OCI-LY7 (cell line): Measurements from ENCODE around the gene C22orf31. TPM values are rescaled to one million over a fixed set of nuclear protein-coding genes. Genes with fewer than 3 reads are reported as not detected.

Experiments used
- BruUV-seq: library from RNA; stranded (reverse); fragments of 400-500 nt; replicated peaks from 2 replicates; lab custom pipeline; 2021; lab: Mats Ljungman, UMichigan
- CTCF ChIA-PET: fragments of 300-600 bp; sonication (Branson Sonifier 250); formaldehyde crosslinking; loops from one replicate; lab custom pipeline; 2022; ENCODE audit warnings: antibody characterized with exemption; ENCODE audit not compliant: unreplicated experiment; lab: Charles Lee
- POLR2A ChIA-PET: fragments of 300-600 bp; sonication (Branson Sonifier 250); formaldehyde crosslinking; loops from one replicate; lab custom pipeline; 2022; ENCODE audit warnings: antibody characterized with exemption; lab: Charles Lee
- DNase-seq: peaks from one replicate; pipeline ENCODE4 v3.0.0-alpha.2; 2015; ENCODE audit warnings: low spot score
- H2AFZ ChIP-seq: fragments of 200-600 bp; sonication (generic), shearing (Covaris generic); 2 replicates; pipeline ENCODE4 v1.6.1; 2014; ENCODE audit warnings: mild to moderate bottlenecking, antibody characterized with exemption, low read length, moderate library complexity
- H3K27ac ChIP-seq: fragments of 200-600 bp; sonication (generic); 2 replicates; pipeline ENCODE4 v1.5.1; 2014; ENCODE audit warnings: mixed run types, low read depth, mild to moderate bottlenecking, moderate library complexity, low read length, inconsistent platforms; ENCODE audit not compliant: poor library complexity, severe bottlenecking
- H3K36me3 ChIP-seq: fragments of 200-600 bp; sonication (generic); 2 replicates; pipeline ENCODE4 v1.6.1; 2014; ENCODE audit warnings: mild to moderate bottlenecking, antibody characterized with exemption, low read length, moderate library complexity, mixed read lengths; ENCODE audit not compliant: insufficient read depth
- H3K4me1 ChIP-seq: fragments of 200-600 bp; sonication (generic); 2 replicates; pipeline ENCODE4 v1.5.1; 2014; ENCODE audit warnings: mild to moderate bottlenecking, low read length; ENCODE audit not compliant: insufficient read depth, poor library complexity, severe bottlenecking
- H3K4me2 ChIP-seq: fragments of 200-600 bp; sonication (generic); 2 replicates; pipeline ENCODE4 v1.6.1; 2014; ENCODE audit warnings: mild to moderate bottlenecking, low read length
- H3K4me3 ChIP-seq: fragments of 200-600 bp; sonication (generic); 2 replicates; pipeline ENCODE4 v1.5.1; 2014; ENCODE audit warnings: mild to moderate bottlenecking, low read depth, low read length; ENCODE audit not compliant: poor library complexity, severe bottlenecking
- H3K79me2 ChIP-seq: fragments of 200-600 bp; sonication (generic); 2 replicates; pipeline ENCODE4 v1.6.1; 2016; ENCODE audit warnings: low read depth, mild to moderate bottlenecking, low read length, moderate library complexity, mixed read lengths; ENCODE audit not compliant: insufficient read depth
- H3K9me2 ChIP-seq: fragments of 200-600 bp; sonication (generic); 2 replicates; pipeline ENCODE4 v1.6.1; 2016; ENCODE audit warnings: mild to moderate bottlenecking, low read length, mixed read lengths; ENCODE audit not compliant: insufficient read depth
- H3K9me3 ChIP-seq: fragments of 200-600 bp; sonication (generic); 2 replicates; pipeline ENCODE4 v1.6.1; 2014; ENCODE audit warnings: mild to moderate bottlenecking, mixed run types, low read length, mixed read lengths
- H4K20me1 ChIP-seq: fragments of 200-600 bp; sonication (generic); 2 replicates; pipeline ENCODE4 v1.6.1; 2014; ENCODE audit warnings: mild to moderate bottlenecking, antibody characterized with exemption, low read length, moderate library complexity, mixed read lengths; ENCODE audit not compliant: insufficient read depth
- EZH2phosphoT487 ChIP-seq: fragments of 200-600 bp; sonication (generic); IDR thresholded peaks from 2 replicates; pipeline ENCODE4 v1.6.1; 2018; ENCODE audit warnings: low read depth, borderline replicate concordance, mild to moderate bottlenecking, mixed run types, antibody characterized with exemption, low read length, moderate library complexity, mixed read lengths
- intact Hi-C: fragments of 100-400 bp; cut with micrococcal nuclease; formaldehyde crosslinking; loops from one replicate; pipeline ENCODE4 v1.10.0; 2022; ENCODE audit not compliant: unreplicated experiment
- total RNA-seq, 2 experiments: library from RNA; depleted of rRNA in 1 of 2; stranded (reverse); fragments of >200 nt in 1 of 2; shearing (Covaris generic) in 1 of 2; gene quantifications; 2 replicates each; pipeline ENCODE4 v1.2.3, GENCODE V29; 2014 to 2022
- TF ChIP-seq, protein P1 (sequence below): fragments of 200-600 bp; sonication (generic); conservative IDR thresholded peaks from 2 replicates; pipeline ENCODE4 v1.5.1; 2014; ENCODE audit warnings: mild to moderate bottlenecking, antibody characterized with exemption, low read length, moderate library complexity, mixed read lengths

C22orf31 gene
- total RNA-seq, 2 experiments from 2014 or later = not detected

GRCh38 chr22:29109822-29110221, 48.2 kb upstream of the C22orf31 start:
- no TSS peak for BruUV-seq
- no peak for DNase-seq
- ChIA-PET CTCF (no interaction called here), POLR2A (interaction anchor here (0.6 kb wide), 1 partner anchor 413 kb away, joined by 3 read pairs; no protein-coding TSS in a partner anchor)
- no peaks in the 10 kb centered on the region for H3K79me2 ChIP-seq
- no peak overlapping the region for H2AFZ ChIP-seq
- no peaks in the 10 kb centered on the region for H4K20me1 ChIP-seq
- intact Hi-C loops = no loop called here
- no peak overlapping the region for H3K4me3 ChIP-seq
- no peaks in the 10 kb centered on the region for H3K9me3 ChIP-seq
- no peak overlapping the region for H3K27ac ChIP-seq
- no peaks in the 10 kb centered on the region for H3K4me1 ChIP-seq
- no peaks in the 10 kb centered on the region for H3K9me2 ChIP-seq
- no peak overlapping the region for H3K4me2 ChIP-seq
- no peaks in the 10 kb centered on the region for H3K36me3 ChIP-seq
- TF ChIP-seq, protein P1, sequence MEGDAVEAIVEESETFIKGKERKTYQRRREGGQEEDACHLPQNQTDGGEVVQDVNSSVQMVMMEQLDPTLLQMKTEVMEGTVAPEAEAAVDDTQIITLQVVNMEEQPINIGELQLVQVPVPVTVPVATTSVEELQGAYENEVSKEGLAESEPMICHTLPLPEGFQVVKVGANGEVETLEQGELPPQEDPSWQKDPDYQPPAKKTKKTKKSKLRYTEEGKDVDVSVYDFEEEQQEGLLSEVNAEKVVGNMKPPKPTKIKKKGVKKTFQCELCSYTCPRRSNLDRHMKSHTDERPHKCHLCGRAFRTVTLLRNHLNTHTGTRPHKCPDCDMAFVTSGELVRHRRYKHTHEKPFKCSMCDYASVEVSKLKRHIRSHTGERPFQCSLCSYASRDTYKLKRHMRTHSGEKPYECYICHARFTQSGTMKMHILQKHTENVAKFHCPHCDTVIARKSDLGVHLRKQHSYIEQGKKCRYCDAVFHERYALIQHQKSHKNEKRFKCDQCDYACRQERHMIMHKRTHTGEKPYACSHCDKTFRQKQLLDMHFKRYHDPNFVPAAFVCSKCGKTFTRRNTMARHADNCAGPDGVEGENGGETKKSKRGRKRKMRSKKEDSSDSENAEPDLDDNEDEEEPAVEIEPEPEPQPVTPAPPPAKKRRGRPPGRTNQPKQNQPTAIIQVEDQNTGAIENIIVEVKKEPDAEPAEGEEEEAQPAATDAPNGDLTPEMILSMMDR = no peak
- no peak for TF ChIP-seq EZH2phosphoT487

GRCh38 chr22:29108137-29108536, 46.5 kb upstream of the C22orf31 start:
- no peak overlapping the region for H3K4me2 ChIP-seq
- no peaks in the 10 kb centered on the region for H3K4me1 ChIP-seq
- ChIA-PET POLR2A (no interaction called here), CTCF (no interaction called here)
- intact Hi-C loops = no loop called here
- no TSS peak for BruUV-seq
- DNase-seq = no peak
- H3K9me3 ChIP-seq = no peaks in the 10 kb centered on the region
- H3K9me2 ChIP-seq = no peaks in the 10 kb centered on the region
- no peak overlapping the region for H3K4me3 ChIP-seq
- no peaks in the 10 kb centered on the region for H3K36me3 ChIP-seq
- H2AFZ ChIP-seq = no peak overlapping the region
- TF ChIP-seq, protein P1 = no peak
- TF ChIP-seq EZH2phosphoT487 = no peak
- H3K79me2 ChIP-seq = no peaks in the 10 kb centered on the region
- no peaks in the 10 kb centered on the region for H4K20me1 ChIP-seq
- H3K27ac ChIP-seq = no peak overlapping the region

GRCh38 chr22:29106839-29107238, 45.2 kb upstream of the C22orf31 start:
- Histone ChIP-seq H3K27ac (no peak overlapping the region), H3K79me2 (no peaks in the 10 kb centered on the region), H3K9me2 (no peaks in the 10 kb centered on the region), H3K9me3 (no peaks in the 10 kb centered on the region), H3K36me3 (no peaks in the 10 kb centered on the region), H2AFZ (no peak overlapping the region), H3K4me1 (no peaks in the 10 kb centered on the region), H4K20me1 (no peaks in the 10 kb centered on the region), H3K4me3 (no peak overlapping the region), H3K4me2 (no peak overlapping the region)
- no peak for DNase-seq
- no TSS peak for BruUV-seq
- intact Hi-C loops = no loop called here
- POLR2A ChIA-PET = interaction anchor here (0.7 to 0.9 kb wide), 2 partner anchors 10 to 35 kb away, joined by 4 to 5 read pairs; no protein-coding TSS in a partner anchor
- CTCF ChIA-PET = no interaction called here
- TF ChIP-seq, protein P1 = no peak
- TF ChIP-seq EZH2phosphoT487 = no peak
